GM03348 (cell line): ENCODE results near the gene SDK2.
"Not testable (repeated sequence)": the region's sequence is repeated elsewhere in the genome, so short reads cannot be mapped to it uniquely, and the experiment has no call there.

ENCODE experiments used
- DNase-seq: peaks from one replicate; pipeline ENCODE4 v3.0.0; 2012; ENCODE audit warnings: low spot score

SDK2 gene

DNA sequence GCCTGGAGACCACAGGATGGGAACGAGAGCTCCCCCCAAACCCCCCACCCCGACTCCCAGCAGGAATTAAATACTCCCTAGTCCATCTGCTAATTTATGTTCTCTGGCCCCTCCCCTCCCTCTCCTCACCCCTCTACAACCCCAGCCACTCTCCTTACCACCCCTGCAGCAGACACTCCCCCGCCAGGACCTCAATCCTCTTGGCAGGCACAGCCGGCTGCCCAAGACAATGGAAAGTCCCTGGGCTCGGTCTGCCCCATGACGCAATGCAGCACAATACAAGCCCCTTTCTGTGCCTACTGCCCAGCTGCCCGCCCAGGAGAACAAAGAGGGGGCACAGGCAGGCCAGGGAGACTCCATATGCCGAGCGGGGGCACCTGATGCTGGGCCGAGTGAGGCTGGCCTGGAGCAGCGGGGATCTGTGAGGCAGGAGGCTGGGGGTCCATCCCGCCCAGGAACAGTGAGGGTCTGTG, 302.2 kb downstream of the SDK2 start:
- peak; percentile 77 for DNase-seq

DNA sequence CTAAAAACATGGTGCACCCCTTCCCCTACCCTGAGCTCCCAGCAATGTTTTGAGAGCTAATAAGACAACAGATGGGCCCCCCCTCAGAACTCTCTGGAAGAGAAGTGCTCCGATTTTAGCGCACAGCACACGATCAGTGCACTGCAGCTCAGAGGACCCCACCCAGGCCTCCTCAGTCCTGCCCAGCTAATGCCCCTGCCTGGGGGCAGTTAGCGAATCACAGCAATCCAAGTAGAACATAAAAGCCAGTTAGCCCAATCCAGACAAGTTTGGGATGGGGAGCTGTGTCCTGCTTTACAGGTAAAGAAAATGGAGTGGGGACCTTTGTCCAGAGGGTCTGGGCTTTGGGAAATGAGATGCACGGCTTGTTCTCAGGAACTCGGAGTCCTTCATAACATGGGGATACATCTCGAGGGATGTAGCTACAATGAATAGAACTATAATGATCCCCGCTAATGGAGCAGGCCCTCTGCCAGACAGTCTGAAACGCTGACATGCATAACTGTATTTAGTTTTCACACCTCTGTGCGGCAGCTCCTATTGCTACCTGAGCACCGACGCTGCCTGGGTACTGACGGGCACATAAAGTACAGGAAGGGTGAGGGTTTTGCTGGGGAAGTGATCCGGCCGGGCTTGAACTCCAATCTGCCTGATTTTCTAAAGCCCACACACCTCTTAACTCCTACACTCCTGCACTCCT, 302.7 kb downstream of the SDK2 start:
- DNase-seq = no peak

DNA sequence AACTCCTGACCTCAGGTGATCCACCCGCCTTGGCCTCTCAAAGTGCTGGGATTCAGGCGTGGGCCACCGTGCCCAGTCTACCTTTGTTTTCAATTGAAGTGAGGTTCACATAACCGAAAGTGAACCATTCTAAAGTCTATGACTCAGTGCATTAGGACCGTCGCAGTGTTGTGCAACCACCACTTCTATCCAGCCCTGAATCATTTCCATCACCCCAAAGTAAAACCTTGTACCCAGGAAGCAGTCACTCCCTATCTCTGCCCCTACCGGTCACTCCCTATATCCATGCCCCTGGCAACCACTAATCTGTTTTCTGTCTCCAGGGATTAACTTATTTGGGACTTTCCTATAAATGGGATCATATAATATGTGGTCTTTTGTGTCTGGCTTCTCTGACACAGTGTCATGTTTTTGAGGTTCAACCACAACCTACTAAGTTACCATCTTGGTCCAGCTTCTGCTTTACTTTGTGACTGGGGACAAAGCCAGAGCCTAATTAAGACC, 304.1 kb downstream of the SDK2 start:
- DNase-seq = peak; percentile 91

DNA sequence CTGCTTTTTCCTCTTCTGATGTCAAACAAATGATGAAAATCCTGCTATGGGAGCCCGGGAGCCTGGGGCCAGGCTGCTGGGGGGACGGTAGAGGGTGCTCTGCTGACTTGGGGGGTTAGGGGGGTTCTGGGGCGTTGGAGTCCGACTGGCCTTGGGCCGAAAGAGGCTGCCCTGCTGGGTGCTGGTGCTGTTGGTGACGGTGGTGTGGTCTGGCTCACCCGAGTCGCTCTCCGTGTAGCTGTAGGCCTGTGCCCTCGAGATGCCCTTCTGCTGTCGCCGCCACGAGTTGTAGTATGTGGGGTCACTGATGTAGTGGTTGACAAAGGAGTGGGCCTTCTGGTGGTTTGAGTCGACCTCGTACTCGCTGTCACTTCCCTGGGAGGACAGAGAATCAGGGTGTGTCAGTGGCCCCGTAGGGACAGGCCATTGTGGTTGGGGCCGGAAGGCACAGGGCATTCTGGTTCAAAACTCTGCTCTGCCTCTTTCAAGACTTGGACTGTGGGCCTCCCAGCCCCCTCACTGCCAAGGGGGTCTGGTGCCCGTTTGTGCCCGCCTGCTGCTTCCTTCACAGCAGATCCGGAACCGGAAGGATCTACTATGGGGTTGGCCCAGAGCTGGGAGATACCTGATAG, 305.6 kb downstream of the SDK2 start:
- no peak for DNase-seq

DNA sequence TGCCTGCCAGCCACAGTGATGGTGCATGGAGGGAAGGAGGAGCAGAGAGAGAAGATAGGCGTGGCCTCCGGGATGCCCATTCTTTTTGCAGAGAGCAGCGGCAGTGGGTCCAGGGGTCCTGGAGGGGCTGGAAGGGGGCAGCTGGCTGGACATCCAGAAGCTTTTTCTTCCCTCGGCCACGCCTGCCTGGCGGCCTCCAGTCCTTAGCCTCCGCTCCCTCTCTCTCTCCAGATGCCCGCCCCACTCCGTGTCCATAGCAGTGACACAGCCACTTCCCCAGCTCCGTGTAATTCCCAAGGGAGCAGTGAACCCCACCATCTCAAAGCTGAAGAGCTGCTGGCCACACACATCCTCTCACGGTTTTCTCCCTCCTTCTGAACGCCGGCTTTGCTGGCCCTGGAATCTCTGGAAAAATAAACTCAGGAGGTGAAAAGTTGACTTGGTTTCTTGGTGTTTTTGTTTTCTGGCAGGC, 306.2 kb downstream of the SDK2 start:
- peak; percentile 41 for DNase-seq

DNA sequence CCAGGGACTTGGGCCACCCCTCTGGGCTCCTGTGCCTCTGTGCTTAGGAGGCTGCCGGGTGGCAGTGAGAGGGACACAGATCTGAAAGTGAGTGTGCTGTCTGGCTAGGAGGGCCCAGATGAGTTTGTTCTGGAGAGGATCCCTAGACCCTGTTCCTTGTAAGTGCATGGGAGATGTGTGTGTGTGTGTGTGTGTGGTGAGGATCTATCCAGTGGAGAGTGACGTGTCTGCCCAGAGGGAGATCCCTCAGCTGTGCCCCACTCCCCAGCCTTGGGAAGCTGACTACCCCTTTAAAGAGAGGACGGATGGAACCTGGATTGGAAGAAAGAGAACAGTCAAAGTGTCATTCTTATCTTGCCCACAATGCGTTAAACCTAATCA, 306.9 kb downstream of the SDK2 start:
- DNase-seq = no peak

DNA sequence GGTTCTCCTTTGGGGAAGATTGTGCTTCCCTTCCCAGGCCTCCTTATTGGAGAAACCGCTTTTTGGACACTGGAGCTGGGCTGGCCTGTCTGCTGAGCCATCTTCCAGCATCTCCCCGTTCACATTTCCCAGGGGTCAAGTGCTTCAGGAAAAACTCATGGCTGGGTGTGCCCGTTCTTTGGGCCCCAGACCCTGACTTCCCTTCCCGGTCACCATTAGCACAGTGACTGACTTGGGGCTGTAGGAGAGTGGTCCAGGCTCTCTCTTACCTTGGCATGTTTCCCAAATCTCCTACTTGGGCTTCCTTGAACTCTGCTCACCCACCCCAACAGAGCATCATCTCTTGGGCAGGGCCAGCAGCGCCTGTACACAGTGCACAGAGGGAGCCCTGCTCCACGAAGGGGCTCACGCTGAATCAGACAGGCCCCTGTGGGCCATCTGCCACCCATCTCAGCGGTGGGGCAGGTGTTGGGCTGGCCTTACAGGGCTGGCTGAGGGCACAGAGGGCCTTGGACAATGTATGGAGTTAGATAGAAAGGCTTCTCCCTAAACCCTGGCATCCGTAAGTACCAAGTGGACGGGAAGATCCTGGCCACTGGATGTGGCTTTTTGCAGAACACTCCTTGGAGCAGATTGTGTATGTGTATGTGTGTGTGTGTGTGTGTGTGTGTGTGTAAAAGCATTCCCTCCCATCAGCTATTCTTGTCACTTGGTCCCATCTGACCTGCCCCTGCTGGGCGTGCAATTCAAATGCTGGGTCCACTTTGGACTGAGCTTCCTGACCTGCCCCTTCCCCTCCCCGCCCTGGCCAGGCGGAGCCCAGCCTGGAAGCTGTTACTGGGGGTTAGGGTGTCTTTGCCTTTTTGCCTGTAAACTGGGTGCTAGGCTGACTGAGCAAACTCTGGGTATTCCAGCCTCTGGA, 307.6 kb downstream of the SDK2 start:
- no peak for DNase-seq

DNA sequence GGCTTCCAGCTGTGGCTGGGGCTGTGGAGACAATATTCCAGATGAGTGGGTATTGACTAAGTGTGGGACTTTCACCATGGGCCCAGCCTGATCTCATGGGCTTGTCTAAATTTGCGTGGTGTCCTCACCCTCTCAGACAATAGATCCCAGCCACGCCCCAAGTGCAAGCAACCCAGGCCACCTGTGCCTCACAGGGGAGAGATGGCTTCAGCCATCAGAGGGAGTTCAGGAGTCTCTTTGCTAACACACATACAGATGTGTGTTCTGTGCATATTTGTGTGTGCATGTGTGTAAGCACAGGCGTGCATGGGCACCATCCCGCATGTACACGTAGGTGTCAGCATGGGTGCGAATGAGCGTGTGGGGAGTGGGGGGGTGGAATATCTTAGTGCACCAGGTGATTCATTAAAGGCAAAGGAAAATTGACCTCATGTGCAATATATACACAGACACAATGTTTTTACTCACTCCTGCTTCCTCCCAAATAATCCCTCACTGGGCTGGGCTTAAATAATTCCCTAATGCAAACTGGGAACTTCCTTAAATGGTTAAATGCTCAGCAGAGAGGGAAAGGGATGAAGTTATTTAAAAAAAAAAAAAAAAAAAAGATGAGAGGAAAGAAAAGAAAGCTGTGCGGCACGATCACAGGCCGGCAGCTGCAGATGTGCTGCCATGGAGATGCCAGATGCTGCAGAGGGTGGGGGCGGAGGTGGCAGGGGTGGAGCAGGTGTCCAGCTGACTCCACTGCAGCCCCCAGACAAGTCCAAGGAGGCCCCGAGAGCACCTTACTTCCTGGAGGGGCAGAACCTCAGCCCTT, 308.4 kb downstream of the SDK2 start:
- DNase-seq = no peak

DNA sequence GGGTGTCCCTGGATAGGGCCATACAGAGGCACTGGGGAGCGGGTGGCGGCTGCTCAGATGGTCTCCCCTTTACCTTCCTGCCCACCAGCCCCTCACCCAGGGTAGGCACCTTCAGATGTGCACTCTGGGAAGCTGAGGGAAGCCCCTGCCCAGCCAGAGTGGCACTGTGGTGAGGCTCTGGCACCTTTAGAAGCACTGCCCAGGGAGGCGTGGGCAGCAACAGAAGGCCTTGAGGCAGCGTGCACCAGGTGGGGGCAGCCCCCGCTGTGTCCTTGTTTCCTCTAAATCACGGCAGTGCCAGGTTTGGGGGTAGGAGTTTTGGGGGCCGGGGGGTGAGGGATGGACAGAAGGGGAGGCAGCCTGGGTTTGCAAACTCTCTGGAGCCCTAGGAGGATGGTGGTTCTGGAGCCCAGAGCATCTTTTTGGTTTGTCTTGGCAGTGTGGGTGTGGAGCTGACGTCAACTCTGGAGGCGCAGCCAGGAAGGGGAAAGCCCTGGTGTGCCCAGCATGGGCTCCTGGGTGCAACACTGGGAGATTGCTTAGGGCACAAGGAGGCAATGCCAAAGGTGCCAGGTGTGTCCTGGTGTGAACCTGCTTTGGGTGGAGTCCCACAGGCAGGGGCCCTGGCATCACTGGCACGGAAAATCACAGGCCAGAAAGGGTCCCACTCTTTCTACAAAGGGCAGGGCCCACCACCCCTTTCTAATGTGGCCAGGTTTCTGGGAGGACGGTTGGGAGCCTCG, 309.3 kb downstream of the SDK2 start:
- no peak for DNase-seq

DNA sequence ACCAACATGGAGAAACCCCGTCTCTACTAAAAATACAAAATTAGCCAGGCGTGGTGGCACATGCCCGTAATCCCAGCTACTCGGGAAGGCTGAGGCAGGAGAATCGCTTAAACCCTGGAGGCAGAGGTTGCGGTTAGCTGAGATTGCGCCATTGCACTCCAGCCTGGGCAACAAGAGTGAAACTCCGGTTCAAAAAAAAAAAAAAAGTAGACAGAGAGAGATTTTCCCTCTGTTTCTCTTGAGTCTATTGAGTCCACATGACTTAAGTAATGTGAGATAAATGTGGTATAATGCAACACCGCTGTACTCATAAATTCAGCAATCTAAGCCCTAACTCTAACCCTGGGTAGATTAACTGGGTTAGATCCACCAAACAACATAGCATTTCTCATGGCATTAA, 310.8 kb downstream of the SDK2 start:
- DNase-seq = not testable (repeated sequence)

DNA sequence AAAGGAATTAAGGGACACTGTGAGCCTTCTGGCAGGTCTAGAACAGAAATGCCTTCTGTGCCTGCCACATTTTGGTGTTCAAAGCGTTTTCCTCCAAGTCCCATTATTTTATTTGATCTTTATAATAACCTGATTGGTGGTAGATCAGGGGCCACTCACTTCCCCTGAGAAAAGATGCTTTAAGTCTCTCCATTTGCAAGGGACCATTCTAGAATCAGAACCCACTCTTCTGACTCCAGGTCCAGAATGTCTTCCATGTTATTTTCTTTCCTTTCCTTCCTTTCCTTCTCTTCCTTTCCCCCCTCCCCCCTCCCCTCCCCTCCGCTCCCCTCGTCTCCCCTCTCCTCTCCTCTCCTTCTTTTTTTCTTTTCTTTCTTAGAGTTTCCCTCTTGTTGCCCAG, 313.2 kb downstream of the SDK2 start:
- DNase-seq = no peak

DNA sequence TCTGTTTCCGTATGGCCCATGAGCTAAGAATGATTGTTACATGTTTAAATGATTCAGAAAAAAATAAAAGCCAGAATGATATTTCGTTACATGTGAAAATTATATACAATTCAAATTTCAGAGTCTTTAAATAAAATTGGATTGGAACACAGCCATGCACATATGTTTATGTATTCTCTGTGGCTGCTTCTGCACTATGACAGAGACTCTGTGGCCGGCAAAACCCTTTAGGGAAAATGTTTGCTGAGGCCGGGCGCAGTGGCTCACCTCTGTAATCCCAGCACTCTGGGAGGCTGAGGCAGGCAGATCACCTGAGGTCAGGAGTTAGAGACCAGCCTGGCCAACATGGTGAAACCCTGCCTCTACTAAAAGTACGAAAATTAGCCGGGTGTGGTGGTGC, 316.6 kb downstream of the SDK2 start:
- no peak for DNase-seq

DNA sequence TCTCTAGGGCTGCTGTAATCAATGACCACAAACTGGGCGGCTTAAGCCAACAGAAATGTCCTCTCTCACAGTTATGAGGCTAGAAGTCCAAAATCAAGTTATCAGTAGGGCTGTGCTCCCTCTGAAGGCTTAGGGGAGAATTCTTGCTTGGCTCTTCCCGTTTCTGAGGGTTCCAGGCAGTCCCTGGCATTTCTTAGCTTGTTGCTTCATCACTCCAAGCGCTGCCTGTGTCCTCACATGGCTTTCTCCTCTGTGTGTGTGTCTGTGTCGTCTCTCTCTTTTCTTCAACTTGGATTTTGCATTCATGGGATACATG, 318.8 kb downstream of the SDK2 start:
- DNase-seq = peak; percentile 81

DNA sequence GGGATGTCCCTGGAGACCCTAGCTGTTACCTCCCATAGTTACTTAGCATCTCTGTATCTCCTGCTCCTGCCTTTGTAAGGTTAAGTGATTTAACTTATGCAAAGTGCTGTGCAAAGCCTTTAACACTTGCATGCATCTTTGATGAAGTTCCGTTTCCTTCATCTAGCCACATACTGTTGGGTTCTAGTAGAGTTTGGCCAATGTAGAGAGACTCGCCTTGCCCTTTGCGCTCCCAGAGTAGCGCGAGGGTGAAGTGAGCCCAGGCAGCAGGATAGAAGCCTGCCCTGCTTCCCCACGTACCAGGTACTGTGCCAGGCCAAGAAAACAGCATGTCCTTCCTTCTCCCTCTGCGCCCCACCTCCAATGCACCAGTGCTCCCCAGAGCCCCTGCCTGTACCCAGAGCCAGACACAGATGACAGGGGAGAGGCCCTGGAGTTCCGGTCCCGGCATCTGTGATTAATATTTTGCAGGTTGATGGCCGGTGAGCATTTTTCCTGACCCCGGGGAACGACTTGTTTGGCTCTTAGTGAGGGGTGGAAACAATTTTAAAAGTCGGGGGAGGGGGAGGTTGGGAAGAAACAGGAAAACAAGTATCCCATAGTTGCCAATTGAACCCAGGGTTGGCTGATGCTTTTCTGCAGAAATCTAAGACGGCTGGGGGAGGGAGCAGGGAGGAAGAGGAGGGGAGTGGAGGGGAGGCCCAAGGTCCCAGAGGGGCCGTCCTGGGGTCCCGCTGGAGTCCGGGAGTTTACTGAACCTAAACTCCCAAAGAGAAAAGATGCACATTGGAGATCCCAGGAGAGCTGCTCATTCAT, 319.3 kb downstream of the SDK2 start:
- no peak for DNase-seq

DNA sequence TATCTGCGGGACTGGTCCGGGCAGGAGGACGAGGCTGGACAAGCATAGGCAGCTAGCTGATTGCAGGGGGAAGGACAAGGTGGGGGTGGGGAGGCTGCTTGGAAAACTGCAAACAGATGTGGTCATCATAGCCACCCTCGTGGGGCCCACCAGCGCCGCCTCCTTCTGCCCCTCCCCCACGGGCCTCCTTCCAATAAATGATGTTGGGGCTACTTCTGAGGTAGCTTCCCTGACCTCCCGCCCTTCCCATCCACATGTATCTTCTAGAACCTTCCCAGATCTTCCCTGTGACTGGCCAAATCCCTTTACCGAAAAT, 320.1 kb downstream of the SDK2 start:
- DNase-seq = no peak

DNA sequence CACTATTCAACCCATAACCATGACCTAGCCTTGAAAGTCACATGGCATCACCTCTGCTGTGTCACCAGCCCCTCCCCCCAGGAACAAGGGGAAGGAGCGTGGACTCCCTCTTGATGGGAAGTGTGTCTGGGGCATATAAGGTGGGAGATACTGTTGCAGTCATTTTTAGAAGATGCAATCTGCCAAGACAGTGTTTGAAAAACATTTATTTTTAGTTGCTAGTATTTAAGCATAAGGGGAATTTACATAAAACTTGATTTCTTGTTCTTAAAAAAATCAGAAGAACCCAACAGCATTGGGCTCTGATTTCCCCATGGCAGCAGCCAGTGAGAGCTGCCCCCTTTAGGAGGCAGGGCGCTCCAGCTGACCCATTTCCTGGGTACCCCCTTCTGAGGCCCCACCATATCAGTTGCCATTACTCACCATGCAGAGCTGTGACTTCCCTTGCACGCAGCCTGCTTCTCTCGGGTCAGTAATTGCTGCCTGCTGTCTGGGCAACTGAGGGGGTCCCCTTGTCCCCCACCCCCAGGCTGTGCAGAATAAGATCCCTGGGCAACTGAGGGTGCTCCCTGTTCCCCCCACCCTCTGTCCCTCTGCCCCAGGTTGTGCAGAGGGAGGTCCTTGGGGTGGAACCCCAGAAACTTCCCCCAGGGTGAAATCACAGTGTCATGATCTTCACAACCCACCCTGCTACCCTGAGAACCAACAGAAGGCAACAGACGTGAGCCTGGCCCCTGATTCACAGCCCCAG, 320.7 kb downstream of the SDK2 start:
- no peak for DNase-seq

DNA sequence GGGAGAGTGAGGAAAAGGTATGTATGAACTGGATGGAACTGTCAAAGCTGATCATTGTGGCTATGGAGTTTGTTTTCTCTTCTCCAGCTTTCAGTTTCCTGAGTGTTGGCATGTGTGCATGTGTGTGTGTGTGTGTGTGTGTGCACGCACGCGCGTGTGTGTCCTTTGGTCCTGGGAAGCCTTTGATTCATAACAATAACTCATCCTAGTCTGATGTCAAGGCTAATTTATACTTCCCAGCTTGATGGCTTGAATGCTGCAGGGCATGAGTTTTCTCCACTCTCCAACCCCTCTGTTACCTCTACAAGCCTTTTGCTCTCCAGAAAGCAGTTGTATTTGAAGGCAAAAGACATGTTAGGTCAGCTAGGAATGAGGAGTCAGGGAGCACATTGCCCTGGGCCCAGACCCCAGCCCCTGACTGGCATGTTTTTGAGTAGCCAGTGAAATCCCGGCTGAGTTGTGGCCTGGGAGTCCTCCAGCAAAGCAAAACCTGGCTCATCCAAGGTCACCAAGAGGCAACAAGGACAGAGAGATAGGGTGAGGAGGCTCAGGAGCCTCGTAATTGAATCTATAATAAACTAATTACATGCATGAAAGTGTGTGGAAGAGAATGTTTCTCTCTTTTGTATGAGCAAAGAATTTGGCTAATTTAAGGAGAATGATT, 323.5 kb downstream of the SDK2 start:
- DNase-seq = no peak

DNA sequence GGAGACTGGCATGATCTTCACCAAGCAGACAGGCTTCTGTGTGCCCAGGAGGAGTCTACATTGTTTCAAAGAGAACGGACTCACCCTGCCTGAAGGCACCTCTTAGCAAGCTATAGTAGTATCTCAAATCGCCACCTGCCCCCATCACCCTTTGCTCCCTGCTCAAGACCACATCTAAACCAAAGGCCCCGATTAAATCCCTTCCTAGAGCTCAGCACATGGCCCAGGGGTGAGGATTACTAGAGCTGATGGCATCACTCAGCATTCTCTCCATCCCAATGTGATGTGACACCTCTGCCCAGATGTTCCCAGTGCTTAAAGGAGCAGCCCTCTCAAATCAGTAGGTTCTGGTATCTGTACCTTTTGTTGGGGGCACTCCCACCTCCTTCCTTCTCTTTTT, 324.5 kb downstream of the SDK2 start:
- DNase-seq = no peak

DNA sequence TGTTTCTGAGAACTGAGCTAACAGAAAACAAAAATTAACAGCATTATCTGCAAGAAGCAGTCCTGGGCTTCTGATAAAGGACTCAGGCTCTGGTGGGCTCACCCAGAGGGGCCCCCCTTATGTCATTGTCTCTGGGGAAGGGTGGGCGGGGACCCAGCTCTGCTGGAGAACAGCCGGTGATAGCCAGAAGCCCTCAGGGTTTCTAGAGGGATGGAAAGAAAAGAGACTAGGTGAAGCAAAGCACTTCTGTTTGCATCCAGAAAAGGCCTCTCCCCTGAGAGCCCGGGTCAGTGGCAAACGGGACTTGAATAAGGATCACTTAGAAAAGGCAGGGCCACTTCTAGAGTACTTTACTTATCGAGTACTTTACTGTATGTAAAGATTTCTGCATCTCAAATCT, 325.4 kb downstream of the SDK2 start:
- DNase-seq = no peak
